Natural killer cell (primary cell): ENCODE measurements around the gene STIM2. TPM values are rescaled to one million over a fixed set of nuclear protein-coding genes. Genes with fewer than 3 reads are reported as not detected.

Source experiments
- ATAC-seq, 3 donors: fragments of 150-1000 bp in 2 of 3; fragments of 200-7000 bp in 1 of 3; cut with Tn5 transposase; 1 replicate in 1 of 3; 2 replicates in 2 of 3; pipeline ENCODE4 v1.10.0; 2021; ENCODE audit warnings: mild to moderate bottlenecking in 2 of 3, moderate library complexity in 2 of 3
- DNase-seq, 2 donors: peaks; one replicate each; pipeline versions ENCODE4 v3.0.0 to v3.0.0-alpha.2; 2013 to 2021; ENCODE audit warnings: mixed read lengths in 1 of 2
- H3K27ac ChIP-seq: one replicate; pipeline ENCODE4 v1.5.1; 2013; ENCODE audit warnings: mild to moderate bottlenecking, low read length
- H3K27me3 ChIP-seq: one replicate; pipeline ENCODE4 v1.6.1; 2013; ENCODE audit warnings: low read length; ENCODE audit not compliant: control insufficient read depth, insufficient read depth
- H3K36me3 ChIP-seq: one replicate; pipeline ENCODE4 v1.6.1; 2013; ENCODE audit warnings: low read length; ENCODE audit not compliant: control insufficient read depth, insufficient read depth
- H3K4me1 ChIP-seq: one replicate; pipeline ENCODE4 v1.6.1; 2013; ENCODE audit warnings: low read length; ENCODE audit not compliant: control insufficient read depth, insufficient read depth
- H3K4me3 ChIP-seq: one replicate; pipeline ENCODE4 v1.5.1; 2013; ENCODE audit warnings: low read length
- H3K9me3 ChIP-seq: one replicate; pipeline ENCODE4 v1.6.1; 2013; ENCODE audit warnings: low read length; ENCODE audit not compliant: control insufficient read depth, insufficient read depth
- H3K27ac Mint-ChIP-seq, 2 donors: one replicate each; pipeline ENCODE4 v1.8.0; 2022; ENCODE audit warnings: mild to moderate bottlenecking in 2 of 2, mixed read lengths in 2 of 2, moderate library complexity in 1 of 2
- H3K27me3 Mint-ChIP-seq, 2 donors: one replicate each; pipeline ENCODE4 v1.8.0; 2022; ENCODE audit warnings: low read depth in 2 of 2, mixed read lengths in 2 of 2
- H3K36me3 Mint-ChIP-seq: one replicate; pipeline ENCODE4 v1.8.0; 2022; ENCODE audit warnings: mixed read lengths
- H3K4me1 Mint-ChIP-seq, 2 donors: one replicate each; pipeline ENCODE4 v1.8.0; 2022; ENCODE audit warnings: mixed read lengths in 2 of 2
- H3K4me3 Mint-ChIP-seq: one replicate; pipeline ENCODE4 v1.8.0; 2022; ENCODE audit warnings: mild to moderate bottlenecking, moderate library complexity, mixed read lengths
- H3K9me3 Mint-ChIP-seq, 2 donors: one replicate each; pipeline ENCODE4 v1.8.0; 2022; ENCODE audit warnings: mixed read lengths in 2 of 2
- CTCF ChIP-seq: fragments of 200-600 bp; IDR thresholded peaks from one replicate; pipeline ENCODE4 v1.8.0; 2022; ENCODE audit warnings: antibody characterized with exemption
- WGBS: methylation state at CpG from one replicate; pipeline ENCODE4 v1.1.7; 2013; ENCODE audit warnings: missing lambda C conversion rate; ENCODE audit not compliant: insufficient coverage; 5-methylcytosine and 5-hydroxymethylcytosine counted together
- intact Hi-C: fragments of 100-400 bp; cut with micrococcal nuclease; formaldehyde crosslinking; loops from one replicate; pipeline ENCODE4 v1.14.2; 2022
- total RNA-seq, 4 donors: library from RNA; stranded (reverse); fragments of 120-200 nt in 1 of 4; gene quantifications; one replicate each; pipeline versions ENCODE4 v1.2.3 to v1.2.4, GENCODE V29; 2013 to 2022

The STIM2 gene
- total RNA-seq, 3 donors from 2014 or later (not counting 1 experiment from before 2014, with no cell fraction given), result 98.3 to 104 (median 100) TPM

- peaks cover 57% of the 10 kb centered on the region in 2 donors for H3K4me1 Mint-ChIP-seq
These were observed 89.8 kb downstream of the STIM2 start for GRCh38 chr4:26950446-26950845.

GRCh38 chr4:26952891-26953290 is 92.2 kb downstream of the STIM2 start:
- intact Hi-C loops, result no loop called here
- Mint-ChIP-seq H3K9me3 (peaks cover 0 to 2% of the 10 kb centered on the region in 2 donors), H3K4me3 (no peak overlapping the region)

More at GRCh38 chr4:26950446-26950845, 89.8 kb downstream of the STIM2 start:
- Mint-ChIP-seq H3K36me3 (no peaks in the 10 kb centered on the region), H3K9me3 (peaks cover 0 to 2% of the 10 kb centered on the region in 2 donors), H3K27me3 (no peaks in the 10 kb centered on the region), H3K27ac (peak overlapping the region in 1 of 2 donors; percentile 16), H3K4me3 (no peak overlapping the region)
- no peak for TF ChIP-seq CTCF
- Histone ChIP-seq H3K27ac (no peak overlapping the region), H3K4me1 (no peaks in the 10 kb centered on the region), H3K27me3 (no peaks in the 10 kb centered on the region), H3K4me3 (no peak overlapping the region), H3K9me3 (no peaks in the 10 kb centered on the region), H3K36me3 (no peaks in the 10 kb centered on the region)
- DNase-seq, result no peak
- no peak for ATAC-seq
- intact Hi-C loops, result no loop called here

GRCh38 chr4:26953366-26953765 is 92.7 kb downstream of the STIM2 start:
- no peaks in the 10 kb centered on the region for H3K27me3 Mint-ChIP-seq
- no peak overlapping the region for H3K4me3 Mint-ChIP-seq
- H3K27ac Mint-ChIP-seq, result peak overlapping the region; percentile 3 to 15
- peaks cover 0 to 2% of the 10 kb centered on the region in 2 donors for H3K9me3 Mint-ChIP-seq
- ATAC-seq (no peak), DNase-seq (no peak)
- Histone ChIP-seq H3K27ac (no peak overlapping the region), H3K27me3 (no peaks in the 10 kb centered on the region), H3K4me1 (no peaks in the 10 kb centered on the region), H3K36me3 (peaks cover 5% of the 10 kb centered on the region), H3K4me3 (no peak overlapping the region), H3K9me3 (no peaks in the 10 kb centered on the region)
- 83% methylated on average over 2 of the region's 2 CpGs for WGBS
- peaks cover 31 to 39% of the 10 kb centered on the region in 2 donors for H3K4me1 Mint-ChIP-seq
- intact Hi-C loops, result no loop called here
- H3K36me3 Mint-ChIP-seq, result no peaks in the 10 kb centered on the region
- TF ChIP-seq CTCF, result no peak

More at GRCh38 chr4:26952891-26953290, 92.2 kb downstream of the STIM2 start:
- Histone ChIP-seq H3K36me3 (peaks cover 2% of the 10 kb centered on the region), H3K27me3 (no peaks in the 10 kb centered on the region), H3K27ac (no peak overlapping the region), H3K4me3 (no peak overlapping the region), H3K4me1 (no peaks in the 10 kb centered on the region), H3K9me3 (no peaks in the 10 kb centered on the region)
- DNase-seq (no peak), ATAC-seq (no peak)
- Mint-ChIP-seq H3K36me3 (no peaks in the 10 kb centered on the region), H3K27me3 (no peaks in the 10 kb centered on the region), H3K27ac (peak overlapping the region; percentile 3 to 15), H3K4me1 (peaks cover 35 to 44% of the 10 kb centered on the region in 2 donors)
- 100% methylated on average over 2 of the region's 2 CpGs for WGBS
- no peak for TF ChIP-seq CTCF

- no peak overlapping the region for H3K4me3 ChIP-seq
- H3K4me3 Mint-ChIP-seq, result no peak overlapping the region
These were observed 93.3 kb downstream of the STIM2 start for GRCh38 chr4:26953770-26954423.

More at GRCh38 chr4:26953770-26954423, 93.3 kb downstream of the STIM2 start:
- no peak for DNase-seq
- Histone ChIP-seq H3K36me3 (peaks cover 7% of the 10 kb centered on the region), H3K9me3 (no peaks in the 10 kb centered on the region), H3K27ac (no peak overlapping the region), H3K27me3 (no peaks in the 10 kb centered on the region), H3K4me1 (no peaks in the 10 kb centered on the region)
- H3K27ac Mint-ChIP-seq, result peak overlapping the region; percentile 3 to 15
- no peaks in the 10 kb centered on the region for H3K36me3 Mint-ChIP-seq
- H3K27me3 Mint-ChIP-seq, result no peaks in the 10 kb centered on the region
- intact Hi-C loops, result no loop called here
- no peak for ATAC-seq
- H3K4me1 Mint-ChIP-seq, result peaks cover 31 to 40% of the 10 kb centered on the region in 2 donors
- 91% methylated on average over 1 of the region's 3 CpGs for WGBS
- peaks cover 0 to 2% of the 10 kb centered on the region in 2 donors for H3K9me3 Mint-ChIP-seq
- no peak for TF ChIP-seq CTCF
